ENCODE measurements around the gene PGAM4.

PGAM4 gene

GRCh38 chrX:77953708-77954107, 15.7 kb downstream of the PGAM4 start:
- Histone ChIP-seq H3K27ac (no peak overlapping the region), H3K4me1 (peaks cover 0 to 17% (median 0%) of the 10 kb centered on the region in 4 donors)
- TF ChIP-seq CTCF (IDR thresholded peaks at IDR 0.05): no peak

GRCh38 chrX:77953302-77953701, 16.1 kb downstream of the PGAM4 start:
- intact Hi-C loops (cut with DNase I; ENCODE audit: low total_unique reads): no loop called here
- Histone ChIP-seq H3K27me3 (no peaks in the 10 kb centered on the region), H3K4me1 (peaks cover 0 to 17% (median 0%) of the 10 kb centered on the region in 4 donors), H3K4me3 (no peak overlapping the region), H3K27ac (no peak overlapping the region), H3K36me3 (no peaks in the 10 kb centered on the region), H3K9me3 (peaks cover 0 to 6% (median 5%) of the 10 kb centered on the region in 3 donors)
- DNase-seq: no peak
- no peak for TF ChIP-seq CTCF (IDR thresholded peaks at IDR 0.05)

More at GRCh38 chrX:77953708-77954107, 15.7 kb downstream of the PGAM4 start:
- intact Hi-C loops (cut with DNase I; ENCODE audit: low total_unique reads): no loop called here
- Histone ChIP-seq H3K27me3 (no peaks in the 10 kb centered on the region), H3K4me3 (no peak overlapping the region), H3K36me3 (no peaks in the 10 kb centered on the region), H3K9me3 (peaks cover 0 to 6% (median 5%) of the 10 kb centered on the region in 3 donors)
- DNase-seq: no peak

GRCh38 chrX:77952173-77952572, 17.3 kb downstream of the PGAM4 start:
- TF ChIP-seq CTCF (IDR thresholded peaks at IDR 0.05): no peak
- Histone ChIP-seq H3K4me1 (peaks cover 0 to 17% (median 0%) of the 10 kb centered on the region in 4 donors), H3K27ac (no peak overlapping the region), H3K27me3 (no peaks in the 10 kb centered on the region), H3K4me3 (no peak overlapping the region), H3K36me3 (no peaks in the 10 kb centered on the region), H3K9me3 (no peaks in the 10 kb centered on the region)
- intact Hi-C loops (cut with DNase I; ENCODE audit: low total_unique reads): no loop called here
- no peak for DNase-seq

- DNase-seq: no peak
- intact Hi-C loops (cut with DNase I; ENCODE audit: low total_unique reads): no loop called here
- H3K4me3 ChIP-seq: no peak overlapping the region
- TF ChIP-seq CTCF (IDR thresholded peaks at IDR 0.05): no peak
- no peaks in the 10 kb centered on the region for H3K36me3 ChIP-seq
- H3K27me3 ChIP-seq: no peaks in the 10 kb centered on the region
- H3K27ac ChIP-seq: no peak overlapping the region
- H3K4me1 ChIP-seq: peaks cover 0 to 17% (median 0%) of the 10 kb centered on the region in 4 donors
- H3K9me3 ChIP-seq: no peaks in the 10 kb centered on the region
Observed at GRCh38 chrX:77949840-77950239, 19.6 kb downstream of the PGAM4 start.

GRCh38 chrX:77946571-77946970, 22.9 kb downstream of the PGAM4 start:
- no peak for TF ChIP-seq CTCF (IDR thresholded peaks at IDR 0.05)
- Histone ChIP-seq H3K4me3 (no peak overlapping the region), H3K9me3 (no peaks in the 10 kb centered on the region), H3K27ac (no peak overlapping the region), H3K27me3 (no peaks in the 10 kb centered on the region), H3K36me3 (no peaks in the 10 kb centered on the region), H3K4me1 (no peaks in the 10 kb centered on the region)
- intact Hi-C loops (cut with DNase I; ENCODE audit: low total_unique reads): no loop called here
- no peak for DNase-seq

Measured in tibial artery (tissue), 4 donors.